HCT116 (cell line): ENCODE data around the gene ZEB1. TPM values are rescaled to one million over a fixed set of nuclear protein-coding genes. Genes with fewer than 3 reads are reported as not detected.

Experiments used
- ATAC-seq: fragments of 200-7000 bp; cut with Tn5 transposase; 2 replicates; pipeline ENCODE4 v1.9.1; 2020; ENCODE audit warnings: mild to moderate bottlenecking, moderate library complexity
- BruUV-seq: library from RNA; stranded (reverse); fragments of 400-500 nt; replicated peaks from 2 replicates; lab custom pipeline; 2021; lab: Mats Ljungman, UMichigan
- CTCF ChIA-PET: fragments of 300-600 bp; sonication (Branson Sonifier 250); formaldehyde crosslinking; loops from one replicate; lab custom pipeline; 2021; ENCODE audit warnings: antibody characterized with exemption; lab: Charles Lee
- POLR2A ChIA-PET: fragments of 300-600, 350-600 bp; sonication (Branson Sonifier 250); formaldehyde crosslinking; loops from one replicate; lab custom pipeline; 2021; ENCODE audit warnings: antibody characterized with exemption; lab: Charles Lee
- RAD21 ChIA-PET, 2 experiments: fragments of 300-600 bp; sonication (Branson Sonifier 250); formaldehyde crosslinking; loops; one replicate each; lab custom pipeline; 2023; ENCODE audit warnings: low total read pairs in 2 of 2; ENCODE audit not compliant: uncharacterized antibody in 2 of 2, unreplicated experiment in 2 of 2, low non-redundant PET in 1 of 2; lab: Charles Lee
- DNase-seq: peaks from one replicate; pipeline ENCODE4 v3.0.0-alpha.2; 2010; ENCODE audit warnings: low read depth, low spot score
- H2AFZ ChIP-seq: fragments of 200-600 bp; shearing (Covaris generic), sonication (generic); 2 replicates; pipeline ENCODE4 v1.6.1; 2017; ENCODE audit warnings: low read depth, mixed run types, mixed read lengths, antibody characterized with exemption, low read length; ENCODE audit not compliant: poor library complexity, severe bottlenecking
- H3K27ac ChIP-seq: 2 replicates; pipeline ENCODE4 v1.5.1; 2012; ENCODE audit warnings: low read depth, low read length
- H3K27me3 ChIP-seq: fragments of 200-600 bp; sonication (generic); 2 replicates; pipeline ENCODE4 v1.6.1; 2016; ENCODE audit warnings: mixed run types, low read length, mixed read lengths; ENCODE audit not compliant: insufficient read depth
- H3K36me3 ChIP-seq, 2 experiments: fragments of 200-500 bp in 1 of 2; fragments of 200-600 bp in 1 of 2; sonication (Bioruptor generic) in 1 of 2; sonication (generic) in 1 of 2; 2 replicates each; pipeline versions ENCODE4 v1.5.1 to v1.6.1; 2014 to 2016; ENCODE audit warnings: low read length in 2 of 2, inconsistent platforms in 1 of 2, mixed read lengths in 1 of 2, mixed run types in 1 of 2; ENCODE audit not compliant: insufficient read depth in 2 of 2, control insufficient read depth in 1 of 2
- H3K4me1 ChIP-seq, 2 experiments: fragments of 200-600 bp in 1 of 2; sonication (generic) in 1 of 2; 2 replicates each; pipeline versions ENCODE4 v1.5.1 to v1.6.1; 2012 to 2017; ENCODE audit warnings: low read length in 2 of 2, inconsistent platforms in 1 of 2, mild to moderate bottlenecking in 1 of 2, mixed read lengths in 1 of 2, mixed run types in 1 of 2, moderate library complexity in 1 of 2; ENCODE audit not compliant: insufficient read depth in 2 of 2, control insufficient read depth in 1 of 2
- H3K4me2 ChIP-seq: fragments of 200-600 bp; sonication (generic); 2 replicates; pipeline ENCODE4 v1.6.1; 2017; ENCODE audit warnings: mixed run types, low read length, mixed read lengths
- H3K4me3 ChIP-seq, 2 experiments: fragments of 200-600 bp in 1 of 2; sonication (generic) in 1 of 2; replicated peaks in 1 of 2; 2 replicates each; pipeline ENCODE4 v1.5.1; 2011 to 2016; ENCODE audit warnings: low read length in 2 of 2, control low read depth in 1 of 2, low read depth in 1 of 2, mild to moderate bottlenecking in 1 of 2, mixed read lengths in 1 of 2, mixed run types in 1 of 2
- H3K79me2 ChIP-seq: fragments of 200-600 bp; sonication (generic); 2 replicates; pipeline ENCODE4 v1.6.1; 2017; ENCODE audit warnings: mild to moderate bottlenecking, mixed run types, low read length, moderate library complexity, mixed read lengths; ENCODE audit not compliant: insufficient read depth
- H3K9ac ChIP-seq: fragments of 200-600 bp; sonication (generic); 2 replicates; pipeline ENCODE4 v1.6.1; 2016; ENCODE audit warnings: low read length, mixed read lengths
- H3K9me2 ChIP-seq: fragments of 200-600 bp; sonication (generic), shearing (Covaris generic); 2 replicates; pipeline ENCODE4 v1.6.1; 2017; ENCODE audit warnings: mixed run types, mild to moderate bottlenecking, moderate library complexity; ENCODE audit not compliant: insufficient read depth
- H3K9me3 ChIP-seq, 2 experiments: fragments of 200-500 bp in 1 of 2; fragments of 200-600 bp in 1 of 2; sonication (Bioruptor generic) in 1 of 2; sonication (generic) in 1 of 2; 2 replicates each; pipeline ENCODE4 v1.6.1; 2014 to 2017; ENCODE audit warnings: low read length in 2 of 2, mixed read lengths in 2 of 2, inconsistent platforms in 1 of 2, low read depth in 1 of 2, mild to moderate bottlenecking in 1 of 2, mixed run types in 1 of 2, moderate library complexity in 1 of 2; ENCODE audit not compliant: control insufficient read depth in 1 of 2, insufficient read depth in 1 of 2
- H4K20me1 ChIP-seq: fragments of 200-600 bp; sonication (generic), shearing (Covaris generic); 2 replicates; pipeline ENCODE4 v1.6.1; 2017; ENCODE audit warnings: mixed run types, mild to moderate bottlenecking, moderate library complexity; ENCODE audit not compliant: insufficient read depth
- CBX3 ChIP-seq: IDR thresholded peaks from 2 replicates; pipeline ENCODE4 v1.6.1; 2012; ENCODE audit warnings: low read depth
- CEBPB ChIP-seq: IDR thresholded peaks from 2 replicates; pipeline ENCODE4 v1.6.1; 2012; ENCODE audit warnings: low read depth
- CTCF ChIP-seq, 3 experiments: fragments of 200-600 bp in 1 of 3; sonication (generic) in 1 of 3; IDR thresholded peaks in 2 of 3; conservative IDR thresholded peaks in 1 of 3; 2 replicates each; pipeline ENCODE4 v1.5.1; 2012 to 2017; ENCODE audit warnings: low read depth in 2 of 3, low read length in 2 of 3, antibody characterized with exemption in 1 of 3, borderline replicate concordance in 1 of 3, control low read depth in 1 of 3, mild to moderate bottlenecking in 1 of 3, mixed read lengths in 1 of 3, mixed run types in 1 of 3, moderate library complexity in 1 of 3; ENCODE audit not compliant: insufficient read depth in 1 of 3
- EGR1 ChIP-seq: IDR thresholded peaks from 2 replicates; pipeline ENCODE4 v1.6.1; 2012; ENCODE audit warnings: low read depth
- ELF1 ChIP-seq: IDR thresholded peaks from 2 replicates; pipeline ENCODE4 v1.6.1; 2012; ENCODE audit warnings: low read depth, borderline replicate concordance
- EZH2phosphoT487 ChIP-seq: fragments of 200-600 bp; IDR thresholded peaks from 2 replicates; pipeline ENCODE4 v1.6.1; 2018; ENCODE audit warnings: antibody characterized with exemption, borderline replicate concordance
- FOSL1 ChIP-seq: IDR thresholded peaks from 2 replicates; pipeline ENCODE4 v1.6.1; 2012; ENCODE audit warnings: low read depth
- POLR2A ChIP-seq: IDR thresholded peaks from 2 replicates; pipeline ENCODE4 v1.7.0; 2011; ENCODE audit warnings: borderline replicate concordance; ENCODE audit not compliant: insufficient read depth, insufficient read length; ENCODE audit errors: extremely low read depth
- RAD21 ChIP-seq: IDR thresholded peaks from 2 replicates; pipeline ENCODE4 v1.6.1; 2012; ENCODE audit warnings: low read depth, mild to moderate bottlenecking
- SIN3A ChIP-seq: IDR thresholded peaks from 2 replicates; pipeline ENCODE4 v1.6.1; 2012; ENCODE audit warnings: low read depth
- SRF ChIP-seq: IDR thresholded peaks from 2 replicates; pipeline ENCODE4 v1.6.1; 2012; ENCODE audit warnings: low read depth
- TCF7L2 ChIP-seq: IDR thresholded peaks from 2 replicates; pipeline ENCODE4 v1.7.0; 2011; ENCODE audit warnings: borderline replicate concordance, inconsistent platforms; ENCODE audit not compliant: insufficient read depth, insufficient read length; ENCODE audit errors: extremely low read depth
- YY1 ChIP-seq: IDR thresholded peaks from 2 replicates; pipeline ENCODE4 v1.6.1; 2011; ENCODE audit warnings: low read length, low read depth, moderate library complexity, mild to moderate bottlenecking; ENCODE audit not compliant: insufficient replicate concordance; ENCODE audit errors: extremely low read depth
- ZBTB33 ChIP-seq: IDR thresholded peaks from 2 replicates; pipeline ENCODE4 v1.6.1; 2011; ENCODE audit warnings: mild to moderate bottlenecking, low read length, moderate library complexity; ENCODE audit not compliant: insufficient replicate concordance; ENCODE audit errors: extremely low read depth
- ZFX ChIP-seq: fragments of 450-650 bp; IDR thresholded peaks from 2 replicates; pipeline ENCODE4 v1.6.1; 2017
- ZNF274 ChIP-seq: fragments of 200-500 bp; sonication (Bioruptor generic); IDR thresholded peaks from 2 replicates; pipeline ENCODE4 v1.6.1; 2014; ENCODE audit warnings: mild to moderate bottlenecking, low read depth, low read length, inconsistent platforms
- intact Hi-C: fragments of 100-400 bp; cut with micrococcal nuclease; formaldehyde crosslinking; loops from 2 replicates; pipeline ENCODE4 v1.10.0; 2022
- total RNA-seq: library from RNA; stranded (reverse); gene quantifications from one replicate; pipeline ENCODE4 v1.2.1, GENCODE V29; 2021; ENCODE audit not compliant: unreplicated experiment

The ZEB1 gene
- total RNA-seq, 1 experiment from 2014 or later: 3.4 TPM

GRCh38 chr10:31418481-31418880 is 99.5 kb downstream of the ZEB1 start:
- H3K9ac ChIP-seq: no peak overlapping the region
- H3K27me3 ChIP-seq: no peaks in the 10 kb centered on the region
- TF ChIP-seq POLR2A (no peak), ZFX (no peak), CBX3 (no peak), RAD21 (no peak), CEBPB (no peak), ZNF274 (no peak), FOSL1 (no peak), CTCF (IDR thresholded peaks at IDR 0.05 in 2 of 3, conservative IDR thresholded peaks at IDR 0.05 in 1 of 3; ENCODE audit: borderline replicate concordance in 1 of 3, insufficient read depth in 1 of 3, low read depth in 2 of 3, low read length in 2 of 3) (no peak), ZBTB33 (no peak), SIN3A (no peak), EZH2phosphoT487 (no peak), SRF (no peak), YY1 (no peak), EGR1 (no peak), ELF1 (no peak), TCF7L2 (no peak)
- no peaks in the 10 kb centered on the region for H3K9me3 ChIP-seq
- DNase-seq: no peak
- ATAC-seq: no peak
- BruUV-seq: no TSS peak
- ChIA-PET RAD21 (no interaction called here), CTCF (no interaction called here), POLR2A (no interaction called here)
- H3K27ac ChIP-seq: no peak overlapping the region
- no peak overlapping the region for H3K4me3 ChIP-seq
- H3K9me2 ChIP-seq: no peaks in the 10 kb centered on the region
- no peaks in the 10 kb centered on the region for H3K4me1 ChIP-seq
- H3K4me2 ChIP-seq: no peak overlapping the region
- H3K79me2 ChIP-seq: no peaks in the 10 kb centered on the region
- intact Hi-C loops: no loop called here
- no peak overlapping the region for H2AFZ ChIP-seq
- H4K20me1 ChIP-seq: no peaks in the 10 kb centered on the region
- no peaks in the 10 kb centered on the region for H3K36me3 ChIP-seq
